Stomach (tissue), 4 donors: ENCODE results near the gene DNAH11.

Source experiments
- POLR2A ChIP-seq, 4 donors: fragments of 450-650 bp; IDR thresholded peaks; one replicate each; pipeline ENCODE4 v1.6.1; 2016; ENCODE audit warnings: antibody characterized with exemption in 4 of 4, control low read depth in 2 of 4, mild to moderate bottlenecking in 1 of 4, moderate library complexity in 1 of 4
- POLR2AphosphoS5 ChIP-seq, 3 donors: sonication (generic); formaldehyde crosslinking; IDR thresholded peaks; one replicate each; pipeline ENCODE4 v1.6.1; 2016; ENCODE audit warnings: antibody characterized with exemption in 3 of 3
- TF ChIP-seq, protein P1 (sequence below), 7 experiments: fragments of 450-650 bp in 4 of 7; fragments of 200-600 bp in 3 of 7; sonication (generic) in 3 of 7; IDR thresholded peaks; one replicate each; pipeline ENCODE4 v1.5.1; 2016 to 2019; ENCODE audit warnings: antibody characterized with exemption in 7 of 7, control low read depth in 2 of 7, mild to moderate bottlenecking in 1 of 7

- TF ChIP-seq, protein P1, sequence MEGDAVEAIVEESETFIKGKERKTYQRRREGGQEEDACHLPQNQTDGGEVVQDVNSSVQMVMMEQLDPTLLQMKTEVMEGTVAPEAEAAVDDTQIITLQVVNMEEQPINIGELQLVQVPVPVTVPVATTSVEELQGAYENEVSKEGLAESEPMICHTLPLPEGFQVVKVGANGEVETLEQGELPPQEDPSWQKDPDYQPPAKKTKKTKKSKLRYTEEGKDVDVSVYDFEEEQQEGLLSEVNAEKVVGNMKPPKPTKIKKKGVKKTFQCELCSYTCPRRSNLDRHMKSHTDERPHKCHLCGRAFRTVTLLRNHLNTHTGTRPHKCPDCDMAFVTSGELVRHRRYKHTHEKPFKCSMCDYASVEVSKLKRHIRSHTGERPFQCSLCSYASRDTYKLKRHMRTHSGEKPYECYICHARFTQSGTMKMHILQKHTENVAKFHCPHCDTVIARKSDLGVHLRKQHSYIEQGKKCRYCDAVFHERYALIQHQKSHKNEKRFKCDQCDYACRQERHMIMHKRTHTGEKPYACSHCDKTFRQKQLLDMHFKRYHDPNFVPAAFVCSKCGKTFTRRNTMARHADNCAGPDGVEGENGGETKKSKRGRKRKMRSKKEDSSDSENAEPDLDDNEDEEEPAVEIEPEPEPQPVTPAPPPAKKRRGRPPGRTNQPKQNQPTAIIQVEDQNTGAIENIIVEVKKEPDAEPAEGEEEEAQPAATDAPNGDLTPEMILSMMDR (IDR thresholded peaks at IDR 0.05) = no peak
- TF ChIP-seq POLR2A (IDR thresholded peaks at IDR 0.05) (no peak), POLR2AphosphoS5 (IDR thresholded peaks at IDR 0.05) (no peak)
Measured at GRCh38 chr7:21651697-21652096, 108.9 kb downstream of the DNAH11 start.
